Right lobe of liver (tissue), 6 donors: ENCODE results near the gene CAMKMT. TPM values are rescaled to one million over a fixed set of nuclear protein-coding genes. Genes with fewer than 3 reads are reported as not detected.
"Not testable (repeated sequence)": the region's sequence is repeated elsewhere in the genome, so short reads cannot be mapped to it uniquely, and the experiment has no call there.

Experiments
- ATAC-seq, 4 donors: fragments of 200-7000 bp; cut with Tn5 transposase; one replicate each; pipeline ENCODE4 v1.9.1; 2020; ENCODE audit warnings: mild to moderate bottlenecking in 4 of 4, moderate library complexity in 4 of 4
- DNase-seq, 3 donors: peaks; one replicate each; pipeline ENCODE4 v3.0.0-alpha.2; 2020
- H3K27ac ChIP-seq, 3 donors: fragments of 200-600 bp; one replicate each; pipeline ENCODE4 v1.8.0; 2022
- H3K27me3 ChIP-seq, 2 donors: fragments of 200-600 bp; one replicate each; pipeline ENCODE4 v1.8.0; 2022
- H3K36me3 ChIP-seq, 4 donors: fragments of 200-600 bp; sonication (generic) in 1 of 4; one replicate each; pipeline versions ENCODE4 v1.5.1 to v1.8.0; 2017 to 2022; ENCODE audit warnings: control low read depth in 1 of 4
- H3K4me1 ChIP-seq, 4 donors: fragments of 200-600 bp; sonication (generic) in 1 of 4; one replicate each; pipeline versions ENCODE4 v1.5.1 to v1.8.0; 2017 to 2022; ENCODE audit warnings: control low read depth in 1 of 4
- H3K4me3 ChIP-seq, 3 donors: fragments of 200-600 bp; one replicate each; pipeline ENCODE4 v1.8.0; 2022
- H3K9me3 ChIP-seq, 4 donors: fragments of 200-600 bp; sonication (generic) in 1 of 4; one replicate each; pipeline versions ENCODE4 v1.5.1 to v1.8.0; 2017 to 2022; ENCODE audit warnings: control low read depth in 1 of 4
- POLR2A ChIP-seq: fragments of 450-650 bp; IDR thresholded peaks from one replicate; pipeline ENCODE4 v1.6.1; 2017; ENCODE audit warnings: antibody characterized with exemption, mild to moderate bottlenecking
- WGBS: methylation state at CpG from one replicate; pipeline ENCODE4 v1.1.6; 2018; ENCODE audit warnings: low coverage, low lambda C conversion rate; ENCODE audit not compliant: insufficient coverage; ENCODE audit errors: missing lambda C conversion rate; 5-methylcytosine and 5-hydroxymethylcytosine counted together
- intact Hi-C, 2 donors: fragments of 100-400 bp; cut with DNase I; formaldehyde crosslinking; loops; one replicate each; pipeline versions ENCODE4 v1.11.2 to v1.14.1; 2022
- total RNA-seq, 6 experiments: library from RNA; depleted of rRNA in 2 of 6; stranded (reverse); fragments of >200 nt in 2 of 6; fragmentation: NEBNext Ultra II Directional in 3 of 6; extraction: Animal tissue kit (Norgen Biotek cat#: 25700) in 3 of 6; gene quantifications; one replicate each; pipeline versions ENCODE4 v1.1.0 to v1.2.4, GENCODE V29; 2016 to 2023
- TF ChIP-seq, protein P1 (sequence below), 4 donors: fragments of 200-600 bp in 3 of 4; fragments of 450-650 bp in 1 of 4; IDR thresholded peaks; one replicate each; pipeline versions ENCODE4 v1.5.1 to v1.8.0; 2016 to 2022; ENCODE audit warnings: antibody characterized with exemption in 4 of 4, mild to moderate bottlenecking in 2 of 4
- donor health status: DM: no; HTN: yes; CAD: no.
- donor health status: DM: no; HTN: no; CAD: no.
- donor health status: DM: no; HTN: no; CAD: no.
- donor health status: DM: no; HTN: yes; CAD: no.
- donor health status: DM: no; HTN: yes; CAD: no.

CAMKMT gene
- total RNA-seq, 6 experiments from 2014 or later = 2.0 to 7.4 (median 5.2) TPM

DNA sequence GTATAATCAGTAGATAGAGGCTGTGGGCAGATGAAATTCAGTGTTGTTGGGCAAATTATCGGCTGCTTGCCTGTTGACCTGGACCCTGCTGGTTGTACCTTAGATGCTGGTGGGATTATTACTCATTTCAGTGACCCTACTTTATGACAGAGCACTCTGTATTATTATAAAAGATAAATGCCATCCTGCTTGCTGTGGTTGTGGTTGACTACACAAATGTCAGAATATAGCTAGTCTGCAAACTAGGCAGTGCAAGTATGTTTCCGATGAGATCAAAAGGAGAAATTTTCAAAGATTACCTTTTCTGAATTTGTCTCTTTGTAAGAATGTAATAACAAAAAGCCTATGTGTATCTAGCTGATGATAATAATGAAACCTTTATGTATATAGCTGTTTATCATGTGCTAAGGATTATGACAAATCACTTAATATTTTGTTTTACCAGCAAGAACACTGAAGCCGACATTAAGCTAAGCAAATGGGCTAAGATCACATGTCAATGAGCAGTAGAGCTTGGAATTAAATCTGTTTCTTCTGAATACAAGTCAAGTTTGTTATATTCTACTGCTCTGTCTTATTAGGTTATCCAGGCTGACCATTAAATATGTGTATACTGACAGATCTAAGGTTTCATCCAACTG is 219.2 kb downstream of the CAMKMT start:
- WGBS = 58% methylated on average over 3 of the region's 3 CpGs
- peak in 1 of 4 donors; percentile 35 for ATAC-seq
- no peaks in the 10 kb centered on the region for H3K9me3 ChIP-seq
- H3K27me3 ChIP-seq = no peaks in the 10 kb centered on the region
- TF ChIP-seq, protein P1, sequence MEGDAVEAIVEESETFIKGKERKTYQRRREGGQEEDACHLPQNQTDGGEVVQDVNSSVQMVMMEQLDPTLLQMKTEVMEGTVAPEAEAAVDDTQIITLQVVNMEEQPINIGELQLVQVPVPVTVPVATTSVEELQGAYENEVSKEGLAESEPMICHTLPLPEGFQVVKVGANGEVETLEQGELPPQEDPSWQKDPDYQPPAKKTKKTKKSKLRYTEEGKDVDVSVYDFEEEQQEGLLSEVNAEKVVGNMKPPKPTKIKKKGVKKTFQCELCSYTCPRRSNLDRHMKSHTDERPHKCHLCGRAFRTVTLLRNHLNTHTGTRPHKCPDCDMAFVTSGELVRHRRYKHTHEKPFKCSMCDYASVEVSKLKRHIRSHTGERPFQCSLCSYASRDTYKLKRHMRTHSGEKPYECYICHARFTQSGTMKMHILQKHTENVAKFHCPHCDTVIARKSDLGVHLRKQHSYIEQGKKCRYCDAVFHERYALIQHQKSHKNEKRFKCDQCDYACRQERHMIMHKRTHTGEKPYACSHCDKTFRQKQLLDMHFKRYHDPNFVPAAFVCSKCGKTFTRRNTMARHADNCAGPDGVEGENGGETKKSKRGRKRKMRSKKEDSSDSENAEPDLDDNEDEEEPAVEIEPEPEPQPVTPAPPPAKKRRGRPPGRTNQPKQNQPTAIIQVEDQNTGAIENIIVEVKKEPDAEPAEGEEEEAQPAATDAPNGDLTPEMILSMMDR (IDR thresholded peaks at IDR 0.05) = no peak
- no peak for TF ChIP-seq POLR2A
- H3K4me3 ChIP-seq = no peak overlapping the region
- no peak for DNase-seq
- H3K36me3 ChIP-seq = no peaks in the 10 kb centered on the region
- H3K4me1 ChIP-seq = peaks cover 0 to 23% (median 5%) of the 10 kb centered on the region in 4 donors
- intact Hi-C loops = no loop called here
- H3K27ac ChIP-seq = no peak overlapping the region

DNA sequence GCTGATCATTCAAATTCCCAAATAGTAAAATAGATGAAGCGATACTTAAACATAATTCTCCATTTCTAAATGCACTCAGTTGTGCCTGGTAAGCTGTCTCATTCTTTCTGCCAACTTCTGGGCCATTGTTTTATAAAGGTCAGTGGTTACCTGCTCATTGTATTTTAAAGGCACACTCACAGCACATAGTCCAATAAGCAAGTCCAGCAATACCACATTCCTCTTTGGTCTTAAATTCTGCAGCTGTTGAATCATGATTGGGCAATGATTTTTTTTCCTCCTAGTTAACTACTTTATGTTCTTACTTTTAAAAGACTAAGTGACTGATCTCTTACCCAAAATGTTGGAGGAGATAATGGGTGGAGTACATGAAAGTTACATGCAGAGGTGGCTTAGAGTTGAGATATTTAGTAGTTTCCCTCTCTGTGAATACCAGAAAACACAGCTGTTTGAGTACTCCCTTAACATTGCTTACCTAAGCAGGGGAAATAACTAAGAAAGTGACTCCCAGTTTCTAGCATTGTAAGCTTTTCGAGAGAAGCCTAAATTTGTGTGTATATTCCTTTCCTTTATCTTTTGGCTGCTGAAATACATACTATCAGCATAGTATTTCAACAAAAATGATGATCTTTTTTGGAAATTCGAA is 220.7 kb downstream of the CAMKMT start:
- no peak for TF ChIP-seq POLR2A
- TF ChIP-seq, protein P1 (IDR thresholded peaks at IDR 0.05) = no peak
- Histone ChIP-seq H3K4me3 (no peak overlapping the region), H3K9me3 (no peaks in the 10 kb centered on the region), H3K4me1 (peaks cover 0 to 23% (median 5%) of the 10 kb centered on the region in 4 donors), H3K27ac (no peak overlapping the region), H3K27me3 (no peaks in the 10 kb centered on the region), H3K36me3 (no peaks in the 10 kb centered on the region)
- WGBS = 75% methylated on average over 3 of the region's 3 CpGs
- intact Hi-C loops = no loop called here
- ATAC-seq = peak in 2 of 4 donors; percentile 38 to 53
- DNase-seq = no peak

DNA sequence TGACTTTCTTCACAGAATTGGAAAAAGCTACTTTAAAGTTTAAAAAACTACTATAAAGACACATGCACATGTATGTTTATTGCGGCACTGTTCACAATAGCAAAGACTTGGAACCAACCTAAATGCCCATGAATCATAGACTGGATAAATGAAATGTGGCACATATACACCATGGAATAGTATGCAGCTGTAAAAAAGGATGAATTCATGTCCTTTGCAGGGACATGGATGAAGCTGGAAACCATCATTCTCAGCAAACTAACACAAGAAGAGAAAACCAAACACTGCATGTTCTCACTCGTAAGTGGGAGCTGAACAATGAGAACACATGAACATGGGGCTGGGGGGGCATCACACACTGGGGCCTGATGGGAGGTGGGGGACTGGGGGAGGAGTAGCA is 233.9 kb downstream of the CAMKMT start:
- ATAC-seq, H3K4me1 ChIP-seq, H3K36me3 ChIP-seq, H3K27ac ChIP-seq, DNase-seq, H3K27me3 ChIP-seq, H3K9me3 ChIP-seq, H3K4me3 ChIP-seq, intact Hi-C loops: not testable (repeated sequence)
- WGBS = 95% methylated on average over 2 of the region's 2 CpGs

DNA sequence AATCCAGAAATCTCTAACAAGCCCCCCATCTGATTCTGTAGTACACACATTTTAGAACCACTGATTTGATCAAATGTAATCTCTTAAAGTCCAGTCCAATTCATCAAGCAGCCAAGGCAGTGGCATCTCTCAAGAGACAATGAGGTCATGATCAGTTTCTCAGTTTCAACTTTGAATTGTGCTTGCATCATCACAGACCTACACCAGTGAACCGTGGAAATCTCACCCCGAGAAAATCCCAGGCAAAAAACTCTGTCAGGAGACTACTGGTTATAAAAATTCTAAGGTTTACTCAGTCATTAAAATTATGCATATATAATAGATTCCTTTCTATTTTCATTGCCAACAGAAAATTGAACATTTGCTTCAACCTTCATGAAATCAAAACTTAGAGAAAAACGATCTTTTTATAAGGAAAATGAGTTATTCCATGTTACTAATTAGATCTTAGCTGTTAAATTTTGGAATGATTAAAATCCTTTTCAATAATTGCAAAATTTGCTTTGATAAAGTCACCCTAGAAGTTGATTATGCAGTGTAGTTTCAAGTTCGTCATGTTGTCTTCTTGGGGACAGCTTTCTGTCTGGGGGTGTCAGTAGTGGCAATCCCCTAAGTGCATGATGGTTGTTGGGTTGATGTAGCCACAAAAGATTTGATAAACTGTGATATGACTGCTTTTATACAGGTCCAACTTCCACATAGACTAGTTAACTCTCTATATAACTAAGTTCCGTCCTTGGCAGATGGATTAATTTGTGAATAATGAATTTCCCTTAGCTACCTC is 235.0 kb downstream of the CAMKMT start:
- Histone ChIP-seq H3K27me3 (no peaks in the 10 kb centered on the region), H3K9me3 (no peaks in the 10 kb centered on the region)

More for the DNA sequence above, 235.0 kb downstream of the CAMKMT start:
- DNase-seq (no peak), ATAC-seq (no peak)
- no peak for TF ChIP-seq POLR2A
- TF ChIP-seq, protein P1 (IDR thresholded peaks at IDR 0.05) = no peak
- Histone ChIP-seq H3K27ac (no peak overlapping the region), H3K4me3 (no peak overlapping the region), H3K4me1 (no peaks in the 10 kb centered on the region), H3K36me3 (no peaks in the 10 kb centered on the region)
- WGBS = 72% methylated on average over 5 of the region's 5 CpGs
- intact Hi-C loops = no loop called here
